HEK293 (cell line): Measurements from ENCODE around the gene HNRNPM.
A peak's percentile ranks its signal among the peaks of the same experiment; 100 is the strongest.

Experiments
- CTCF ChIA-PET: fragments of 350-600 bp; formaldehyde crosslinking; extraction: SDS; loops from one replicate; lab custom pipeline; 2021; ENCODE audit warnings: antibody characterized with exemption; lab: Yijun Ruan, JAX
- POLR2A ChIA-PET: fragments of 300-600 bp; formaldehyde crosslinking; extraction: SDS; loops from one replicate; lab custom pipeline; 2020; ENCODE audit warnings: antibody characterized with exemption, inconsistent platforms; lab: Yijun Ruan, JAX
- H3K27ac ChIP-seq: fragments of 200-500 bp; sonication (Bioruptor generic); 2 replicates; pipeline ENCODE4 v1.5.1; 2014; ENCODE audit warnings: low read depth, low read length, control low read depth, inconsistent platforms; ENCODE audit errors: extremely low read depth
- H3K36me3 ChIP-seq, 2 experiments: fragments of 200-500 bp in 1 of 2; sonication (Bioruptor generic) in 1 of 2; 1 replicate in 1 of 2; 2 replicates in 1 of 2; pipeline ENCODE4 v1.5.1; 2014 to 2017; ENCODE audit warnings: inconsistent platforms in 2 of 2, low read length in 2 of 2; ENCODE audit not compliant: control insufficient read depth in 2 of 2, insufficient read depth in 1 of 2
- H3K4me1 ChIP-seq: fragments of 200-500 bp; sonication (Bioruptor generic); 2 replicates; pipeline ENCODE4 v1.5.1; 2014; ENCODE audit warnings: mild to moderate bottlenecking, low read length, inconsistent platforms; ENCODE audit not compliant: control insufficient read depth, insufficient read depth
- H3K4me3 ChIP-seq: 2 replicates; pipeline ENCODE4 v1.5.1; 2011; ENCODE audit warnings: low read depth, mild to moderate bottlenecking, control low read depth, low read length, moderate library complexity
- H3K9me3 ChIP-seq: fragments of 200-500 bp; sonication (Bioruptor generic); 2 replicates; pipeline ENCODE4 v1.5.1; 2014; ENCODE audit warnings: low read depth, low read length, inconsistent platforms; ENCODE audit not compliant: control insufficient read depth, insufficient read depth
- GLIS2 ChIP-seq: fragments of 450-650 bp; formaldehyde crosslinking; IDR thresholded peaks from 2 replicates; pipeline ENCODE4 v1.5.1; 2016; ENCODE audit warnings: missing biosample characterization, missing genetic modification characterization
- HIC1 ChIP-seq: fragments of 450-650 bp; formaldehyde crosslinking; IDR thresholded peaks from 2 replicates; pipeline ENCODE4 v1.5.1; 2016; ENCODE audit warnings: missing biosample characterization, missing genetic modification characterization
- KLF7 ChIP-seq: fragments of 450-650 bp; formaldehyde crosslinking; IDR thresholded peaks from 2 replicates; pipeline ENCODE4 v1.5.1; 2016; ENCODE audit warnings: missing biosample characterization, missing genetic modification characterization, borderline replicate concordance
- SCRT2 ChIP-seq: fragments of 450-650 bp; formaldehyde crosslinking; IDR thresholded peaks from 2 replicates; pipeline ENCODE4 v1.5.1; 2016; ENCODE audit warnings: missing biosample characterization, missing genetic modification characterization
- SETDB1 ChIP-seq: IDR thresholded peaks from one replicate; pipeline ENCODE4 v1.6.1; 2017; ENCODE audit warnings: mild to moderate bottlenecking, low read length, moderate library complexity, mixed read lengths; ENCODE audit not compliant: insufficient read length
- ZBTB20 ChIP-seq: fragments of 450-650 bp; formaldehyde crosslinking; IDR thresholded peaks from 2 replicates; pipeline ENCODE4 v1.5.1; 2016; ENCODE audit warnings: missing biosample characterization, missing genetic modification characterization
- ZFP41 ChIP-seq: fragments of 450-650 bp; formaldehyde crosslinking; IDR thresholded peaks from 2 replicates; pipeline ENCODE4 v1.5.1; 2016; ENCODE audit warnings: missing biosample characterization, missing genetic modification characterization, borderline replicate concordance
- ZIC2 ChIP-seq: fragments of 450-650 bp; formaldehyde crosslinking; IDR thresholded peaks from 2 replicates; pipeline ENCODE4 v1.5.1; 2016; ENCODE audit warnings: missing biosample characterization, missing genetic modification characterization
- ZNF274 ChIP-seq, 2 experiments: fragments of 200-500 bp in 1 of 2; fragments of 450-650 bp in 1 of 2; sonication (Bioruptor generic) in 1 of 2; formaldehyde crosslinking in 1 of 2; IDR thresholded peaks; 2 replicates each; pipeline versions ENCODE4 v1.5.1 to v1.6.1; 2014 to 2016; ENCODE audit warnings: borderline replicate concordance in 1 of 2, inconsistent platforms in 1 of 2, low read length in 1 of 2, missing biosample characterization in 1 of 2, missing genetic modification characterization in 1 of 2
- ZNF280C ChIP-seq: fragments of 450-650 bp; formaldehyde crosslinking; IDR thresholded peaks from 2 replicates; pipeline ENCODE4 v1.5.1; 2016; ENCODE audit warnings: missing biosample characterization, missing genetic modification characterization
- ZNF311 ChIP-seq: fragments of 450-650 bp; formaldehyde crosslinking; IDR thresholded peaks from 2 replicates; pipeline ENCODE4 v1.5.1; 2017; ENCODE audit warnings: missing biosample characterization, missing genetic modification characterization, borderline replicate concordance
- ZNF341 ChIP-seq: fragments of 450-650 bp; formaldehyde crosslinking; IDR thresholded peaks from 2 replicates; pipeline ENCODE4; 2016; ENCODE audit warnings: low read depth, missing biosample characterization, missing genetic modification characterization
- ZNF529 ChIP-seq: fragments of 450-650 bp; formaldehyde crosslinking; IDR thresholded peaks from 2 replicates; pipeline ENCODE4 v1.5.1; 2017; ENCODE audit warnings: missing genetic modification characterization, missing biosample characterization; ENCODE audit not compliant: insufficient replicate concordance
- ZNF623 ChIP-seq: fragments of 450-650 bp; formaldehyde crosslinking; IDR thresholded peaks from 2 replicates; pipeline ENCODE4 v1.5.1; 2016; ENCODE audit warnings: missing biosample characterization, missing genetic modification characterization
- ZNF639 ChIP-seq: fragments of 450-650 bp; formaldehyde crosslinking; IDR thresholded peaks from 2 replicates; pipeline ENCODE4 v1.5.1; 2016; ENCODE audit warnings: missing biosample characterization, missing genetic modification characterization
- ZNF658 ChIP-seq: fragments of 450-650 bp; formaldehyde crosslinking; IDR thresholded peaks from 2 replicates; pipeline ENCODE4; 2016; ENCODE audit warnings: missing biosample characterization, missing genetic modification characterization
- ZNF664 ChIP-seq: fragments of 450-650 bp; formaldehyde crosslinking; IDR thresholded peaks from 2 replicates; pipeline ENCODE4 v1.5.1; 2016; ENCODE audit warnings: missing biosample characterization, missing genetic modification characterization
- ZNF777 ChIP-seq: fragments of 450-650 bp; formaldehyde crosslinking; IDR thresholded peaks from 2 replicates; pipeline ENCODE4 v1.5.1; 2017; ENCODE audit warnings: missing biosample characterization, missing genetic modification characterization, borderline replicate concordance
- ZSCAN30 ChIP-seq: fragments of 450-650 bp; IDR thresholded peaks from 2 replicates; pipeline ENCODE4 v1.5.1; 2018; ENCODE audit warnings: missing biosample characterization, mild to moderate bottlenecking, missing genetic modification characterization, moderate library complexity

The HNRNPM gene

GRCh38 chr19:8494158-8494557, 49.4 kb downstream of the HNRNPM start:
- ChIA-PET POLR2A (no interaction called here), CTCF (interaction anchor here (0.6 to 3.1 kb wide), 2 partner anchors 12 to 393 kb away, joined by 3 to 14 read pairs; no protein-coding TSS in a partner anchor)
- TF ChIP-seq GLIS2 (tag by site-specific recombination), result no peak
- TF ChIP-seq ZIC2 (tag by site-specific recombination), result 0 out of 2 replicates have a peak, but pooled peaks have one; percentile 51
- 0 out of 2 replicates have a peak, but pooled peaks have one; percentile 14 for TF ChIP-seq ZBTB20 (tag by site-specific recombination)
- no peak for TF ChIP-seq ZNF311
- no peaks in the 10 kb centered on the region for H3K4me1 ChIP-seq
- 0 out of 2 replicates have a peak overlapping the region, but pooled peaks have one; percentile 16 for H3K27ac ChIP-seq
- no peaks in the 10 kb centered on the region for H3K9me3 ChIP-seq
- H3K36me3 ChIP-seq, result peaks cover 0 to 8% of the 10 kb centered on the region in 2 experiments; a peak in 1 of 3 replicates
- no peak overlapping the region for H3K4me3 ChIP-seq

GRCh38 chr19:8498295-8498694, 53.5 kb downstream of the HNRNPM start:
- CTCF ChIA-PET, result interaction anchor here (1.3 kb wide), 1 partner anchor 12 kb away, joined by 6 read pairs; no protein-coding TSS in a partner anchor

GRCh38 chr19:8499048-8499833, 54.5 kb downstream of the HNRNPM start:
- Histone ChIP-seq H3K36me3 (no peaks in the 10 kb centered on the region), H3K9me3 (no peaks in the 10 kb centered on the region), H3K4me3 (no peak overlapping the region), H3K4me1 (no peaks in the 10 kb centered on the region), H3K27ac (no peak overlapping the region)
- ChIA-PET POLR2A (no interaction called here), CTCF (no interaction called here)
- TF ChIP-seq ZNF529 (no peak), ZNF639 (tag by site-specific recombination) (no peak), ZNF777 (tag by site-specific recombination) (no peak), ZNF274 (IDR thresholded peaks at IDR 0.05; ENCODE audit: low read length) (no peak), ZNF274 (tag by site-specific recombination; IDR thresholded peaks at IDR 0.05; ENCODE audit: borderline replicate concordance) (no peak), ZNF623 (tag by site-specific recombination) (no peak), KLF7 (no peak)

More at GRCh38 chr19:8498295-8498694, 53.5 kb downstream of the HNRNPM start:
- H3K4me3 ChIP-seq, result no peak overlapping the region
- no peaks in the 10 kb centered on the region for H3K4me1 ChIP-seq
- POLR2A ChIA-PET, result no interaction called here
- no peak overlapping the region for H3K27ac ChIP-seq
- H3K9me3 ChIP-seq, result no peaks in the 10 kb centered on the region
- H3K36me3 ChIP-seq, result no peaks in the 10 kb centered on the region
- TF ChIP-seq SETDB1 (no peak), ZNF341 (tag by site-specific recombination) (no peak), ZNF280C (tag by site-specific recombination) (no peak), ZFP41 (tag by site-specific recombination) (no peak), HIC1 (tag by site-specific recombination) (no peak), ZNF664 (tag by site-specific recombination) (no peak), SCRT2 (tag by site-specific recombination) (no peak), ZSCAN30 (tag by site-specific recombination) (no peak), ZNF658 (tag by site-specific recombination) (no peak)
